Measurements from ENCODE around the gene CP. TPM values are rescaled to one million over a fixed set of nuclear protein-coding genes. Genes with fewer than 3 reads are reported as not detected.
"Not testable (repeated sequence)": the region's sequence is repeated elsewhere in the genome, so short reads cannot be mapped to it uniquely, and the experiment has no call there.

CP gene
- total RNA-seq, 1 donor from 2014 or later: not detected

GRCh38 chr3:149227591-149228268 is 6.1 kb upstream of the CP start:
- intact Hi-C loops (cut with micrococcal nuclease): no loop called here

DNA sequence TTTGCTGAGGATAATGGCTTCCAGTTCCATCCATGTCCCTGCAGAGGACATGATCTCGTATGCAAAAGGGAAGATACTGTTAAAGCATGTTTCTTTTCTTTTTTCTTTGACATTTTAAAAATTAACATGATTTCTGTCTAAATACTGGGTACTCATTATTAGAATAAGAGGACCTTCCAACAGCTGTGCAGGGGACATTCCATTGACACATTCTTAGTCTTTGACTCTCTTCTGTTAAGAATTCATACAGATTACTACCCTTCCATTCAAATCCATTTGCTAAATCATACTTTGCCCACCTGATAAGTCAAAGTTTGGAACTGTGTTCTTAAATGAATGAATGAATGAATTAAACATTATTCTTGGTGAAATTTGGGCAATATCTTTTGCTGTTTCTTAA is 5.1 kb upstream of the CP start:
- intact Hi-C loops (cut with micrococcal nuclease): no loop called here

DNA sequence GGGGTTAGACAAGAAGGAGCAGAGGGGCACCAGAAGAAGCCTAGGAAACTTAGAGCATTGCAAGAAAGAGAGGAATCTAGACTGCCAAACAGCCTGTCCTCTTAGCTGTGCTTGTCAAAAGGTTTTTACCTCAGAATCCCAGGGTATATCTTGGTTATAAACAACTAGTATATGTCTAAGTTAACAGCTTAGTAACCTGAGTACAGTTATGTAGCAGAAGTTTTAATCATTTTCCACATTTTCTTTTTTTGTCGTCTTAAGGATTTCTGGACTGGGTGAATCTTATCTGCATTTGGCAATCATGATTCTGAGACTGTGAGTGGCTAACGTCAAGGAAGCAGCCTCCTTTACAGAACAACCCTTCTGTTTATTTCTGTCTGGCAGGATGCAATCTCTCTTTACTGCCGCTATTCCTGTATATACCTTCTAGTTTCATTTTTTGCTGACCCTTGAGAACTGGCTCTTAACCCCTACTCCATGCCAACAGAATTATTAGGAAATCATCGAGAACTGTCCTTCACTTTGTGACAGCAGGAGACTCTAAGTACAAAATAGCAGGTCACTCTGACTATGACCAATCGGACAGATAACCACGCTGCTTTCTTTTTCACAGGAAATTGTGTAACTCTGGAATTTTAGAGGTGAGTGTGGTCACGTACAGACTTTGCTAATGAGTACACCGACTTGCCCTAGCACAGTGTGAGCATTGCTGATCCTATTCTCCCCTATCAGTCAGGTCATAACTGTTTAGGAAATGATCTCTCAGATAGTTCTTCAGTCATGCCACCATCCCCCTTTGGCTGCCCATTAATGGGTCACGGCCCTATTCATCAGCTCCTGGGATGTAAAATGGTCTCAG is 3.3 kb upstream of the CP start:
- intact Hi-C loops (cut with micrococcal nuclease): loop anchor here (2.0 kb wide), 1 partner anchor 20 kb away; no protein-coding TSS in a partner anchor

- intact Hi-C loops (cut with micrococcal nuclease): no loop called here
Measured at GRCh38 chr3:149223461-149223820, 1.8 kb upstream of the CP start.

- intact Hi-C loops (cut with micrococcal nuclease): not testable (repeated sequence)
Measured at GRCh38 chr3:149219380-149220121, 2.1 kb downstream of the CP start.

GRCh38 chr3:149217347-149217746 is 4.3 kb downstream of the CP start:
- intact Hi-C loops (cut with micrococcal nuclease): no loop called here

- intact Hi-C loops (cut with micrococcal nuclease): no loop called here
Measured at GRCh38 chr3:149216193-149216869, 5.3 kb downstream of the CP start.

DNA sequence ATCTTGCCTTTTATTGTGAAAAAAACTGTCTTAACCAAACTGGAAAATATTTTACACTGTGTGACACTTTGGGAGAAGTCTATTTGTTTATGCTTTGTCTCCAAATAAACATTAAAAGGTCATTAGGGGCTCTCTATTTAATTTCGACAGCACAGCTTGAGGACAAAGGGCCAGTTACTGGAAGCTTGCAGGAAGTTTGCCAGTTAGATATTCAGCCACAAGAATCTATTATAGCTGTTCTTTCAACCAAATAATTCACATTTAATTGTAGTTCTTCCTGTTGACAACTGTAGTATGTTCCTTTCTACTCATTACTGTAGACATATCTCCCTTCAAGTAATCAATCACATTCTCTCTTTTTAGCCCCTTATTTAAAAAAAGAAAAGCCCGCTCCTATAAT is 6.1 kb downstream of the CP start:
- intact Hi-C loops (cut with micrococcal nuclease): no loop called here

DNA sequence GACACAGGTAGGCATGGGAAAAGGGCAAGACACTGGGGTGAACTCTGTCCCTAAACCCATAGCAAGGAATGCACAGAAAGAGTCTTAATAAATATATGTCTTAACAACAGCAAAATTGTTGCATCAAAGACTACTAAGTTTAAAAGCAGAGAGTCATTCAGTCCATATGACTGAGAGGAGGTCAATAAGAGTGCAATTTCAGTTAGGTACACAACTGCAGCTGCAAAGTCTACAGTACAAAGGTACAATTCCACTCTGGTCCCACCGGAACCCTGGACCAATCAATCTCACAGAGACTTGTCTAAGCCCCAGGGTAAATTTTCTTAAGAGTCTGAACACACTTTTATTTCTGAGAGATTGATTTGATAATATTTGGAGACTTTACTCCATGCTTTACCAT is 6.9 kb downstream of the CP start:
- intact Hi-C loops (cut with micrococcal nuclease): no loop called here

DNA sequence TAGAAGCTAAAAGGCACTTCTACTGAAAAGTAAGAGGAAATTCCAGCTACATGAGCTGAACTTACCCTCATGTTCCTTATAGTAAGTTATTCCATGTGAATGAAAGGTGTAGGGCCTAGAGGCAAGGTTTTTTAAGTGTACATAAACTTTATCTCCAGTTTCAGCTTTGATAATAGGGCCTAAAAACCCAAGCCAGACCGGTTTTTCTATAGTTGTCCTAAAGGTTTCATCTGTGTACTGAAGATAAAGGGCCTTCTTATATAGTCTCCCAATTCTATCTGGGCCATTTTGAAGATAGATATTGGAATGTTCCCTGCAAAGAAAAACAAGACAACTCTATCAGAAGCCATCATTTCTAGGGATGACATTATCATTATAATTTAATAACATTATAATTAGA is 9.2 kb downstream of the CP start:
- intact Hi-C loops (cut with micrococcal nuclease): no loop called here

DNA sequence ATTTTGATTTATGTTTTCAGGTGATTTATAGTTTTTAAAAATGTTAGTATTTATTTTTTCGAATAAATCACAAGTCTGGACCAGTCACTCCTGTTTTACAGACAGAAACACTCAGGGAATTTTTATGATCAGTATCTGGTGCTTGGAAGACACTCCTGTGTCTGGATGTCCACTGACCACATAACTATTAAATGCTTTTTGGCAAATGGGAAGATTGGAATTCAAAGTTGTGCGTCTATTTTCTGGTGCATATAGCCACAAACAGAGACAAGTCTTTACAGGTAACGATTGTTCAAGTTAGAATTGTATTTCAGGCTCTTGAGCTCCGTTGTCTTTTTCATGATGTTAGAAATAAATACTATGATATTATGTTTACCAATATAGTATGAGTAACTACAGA is 12.2 kb downstream of the CP start:
- intact Hi-C loops (cut with micrococcal nuclease): no loop called here

DNA sequence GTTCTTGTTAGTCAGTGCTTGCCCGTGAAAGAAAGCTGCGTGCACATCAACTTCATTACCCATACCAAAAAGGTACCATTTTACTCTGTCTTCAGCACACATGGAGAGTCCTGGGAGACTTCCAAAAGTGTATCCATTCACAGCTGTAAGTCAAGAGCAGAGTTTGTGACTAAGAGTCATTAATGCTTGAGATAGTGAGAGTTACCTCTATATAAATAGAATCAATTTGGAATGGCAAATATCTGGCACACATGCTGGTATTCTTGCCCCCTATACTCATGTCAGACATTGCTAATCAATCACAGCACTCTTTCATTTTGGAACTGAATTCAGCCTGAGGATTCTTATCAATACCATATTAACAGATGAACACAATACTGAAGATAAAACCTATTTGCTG is 14.2 kb downstream of the CP start:
- intact Hi-C loops (cut with micrococcal nuclease): no loop called here

- intact Hi-C loops (cut with micrococcal nuclease): loop anchor here (5.0 kb wide), 1 partner anchor 68 kb away; no protein-coding TSS in a partner anchor
Measured at GRCh38 chr3:149204390-149204991, 17.1 kb downstream of the CP start.

- intact Hi-C loops (cut with micrococcal nuclease): loop anchor here (5.0 kb wide), 1 partner anchor 69 kb away; no protein-coding TSS in a partner anchor
Measured at GRCh38 chr3:149203758-149204157, 17.9 kb downstream of the CP start.

GRCh38 chr3:149199474-149199873 is 22.2 kb downstream of the CP start:
- intact Hi-C loops (cut with micrococcal nuclease): no loop called here

DNA sequence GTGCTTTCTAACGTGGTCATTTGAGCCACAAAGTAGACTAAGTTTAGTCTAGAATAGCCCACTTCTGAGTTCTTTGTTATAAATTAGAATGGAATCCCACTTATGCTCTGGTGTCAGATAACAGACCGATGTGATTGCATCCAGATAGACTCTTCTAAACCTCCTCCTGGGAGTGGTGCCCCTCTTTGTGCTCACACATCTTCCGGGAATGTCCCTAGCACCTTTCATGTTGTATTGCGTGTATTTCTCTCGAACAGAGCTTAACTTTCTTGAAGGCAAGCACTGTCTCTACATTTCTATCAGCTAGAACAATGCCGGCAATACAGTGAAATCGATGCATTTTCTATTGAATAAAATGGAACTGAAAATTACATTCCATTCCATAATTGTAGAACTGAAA is 23.0 kb downstream of the CP start:
- intact Hi-C loops (cut with micrococcal nuclease): no loop called here

GRCh38 chr3:149197669-149198068 is 24.0 kb downstream of the CP start:
- intact Hi-C loops (cut with micrococcal nuclease): no loop called here

GRCh38 chr3:149196805-149197592 is 24.6 kb downstream of the CP start:
- intact Hi-C loops (cut with micrococcal nuclease): not testable (repeated sequence)

DNA sequence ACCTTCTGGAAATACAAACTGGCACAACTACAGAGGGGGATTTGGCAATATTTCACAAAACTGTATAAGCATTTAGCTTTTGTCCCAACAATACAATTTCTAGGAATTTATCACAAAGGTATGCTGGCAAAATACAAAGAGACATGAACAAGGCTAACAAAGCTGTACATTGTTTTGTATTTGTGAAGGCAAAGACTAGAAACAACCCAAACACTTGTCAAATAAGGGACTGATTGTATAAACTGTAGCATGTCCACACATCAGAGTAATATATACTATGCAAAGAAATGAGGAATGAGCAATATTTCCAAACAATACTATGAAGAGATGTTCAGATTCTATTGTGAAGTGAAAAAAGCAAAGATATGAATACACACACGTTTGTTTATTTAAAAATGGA is 26.4 kb downstream of the CP start:
- intact Hi-C loops (cut with micrococcal nuclease): no loop called here

DNA sequence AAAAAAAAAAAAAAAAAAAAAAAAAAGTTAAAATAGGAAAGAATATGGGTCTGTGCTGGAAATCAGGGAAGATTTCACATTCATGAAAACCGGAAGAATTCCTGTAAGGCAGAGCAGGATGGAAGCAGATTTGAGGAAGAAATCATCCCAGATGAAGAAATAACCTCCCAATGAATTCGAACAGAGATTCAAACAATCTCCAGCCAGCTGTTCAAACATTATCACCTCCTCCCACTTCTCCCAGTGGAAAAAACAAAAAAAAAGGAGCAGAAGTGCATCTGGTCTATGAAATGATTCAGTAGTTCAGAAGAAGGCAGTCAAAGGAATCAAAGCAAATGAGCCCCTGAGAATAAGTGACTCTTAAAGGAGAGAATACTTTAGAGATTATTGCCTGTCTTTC is 33.1 kb downstream of the CP start:
- intact Hi-C loops (cut with micrococcal nuclease): no loop called here

All from T-helper 2 cell treated with Interferon-gamma antibody and Interleukin-4, amounts not matched to agents 100 ng/mL and 5 ng/mL, for 36 hours (primary cell).